ENCODE measurements around the gene F12.

Gene F12

DNA sequence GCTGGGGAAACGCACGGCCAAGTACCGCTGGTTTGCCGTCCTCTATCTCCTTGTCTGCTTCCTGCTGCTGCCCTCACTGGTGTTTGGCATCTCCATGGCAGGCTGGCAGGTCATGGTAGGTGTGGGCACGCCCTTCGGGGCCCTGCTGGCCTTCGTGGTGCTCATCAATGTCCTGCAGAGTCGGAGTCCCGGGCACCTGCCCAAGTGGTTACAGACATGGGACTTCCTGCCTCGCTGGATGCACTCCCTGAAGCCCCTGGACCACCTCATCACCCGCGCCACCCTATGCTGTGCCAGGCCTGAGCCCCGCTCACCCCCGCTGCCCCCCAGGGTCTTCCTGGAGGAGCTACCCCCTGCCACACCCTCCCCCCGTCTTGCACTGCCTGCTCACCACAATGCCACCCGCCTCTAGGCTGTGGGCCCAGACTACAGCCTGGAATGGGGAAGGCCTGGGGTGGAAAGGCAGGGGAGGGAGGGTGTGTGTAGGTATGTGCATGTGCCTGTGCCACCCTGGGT lies 11.4 kb downstream of the F12 start:
- TF ChIP-seq CTCF (IDR thresholded peaks at IDR 0.05; ENCODE audit: low read depth, low read length, missing control alignments): no peak
- no peak for DNase-seq (ENCODE audit: low read depth)
- H3K4me3 ChIP-seq (ENCODE audit: low read depth, low read length): no peak overlapping the region

DNA sequence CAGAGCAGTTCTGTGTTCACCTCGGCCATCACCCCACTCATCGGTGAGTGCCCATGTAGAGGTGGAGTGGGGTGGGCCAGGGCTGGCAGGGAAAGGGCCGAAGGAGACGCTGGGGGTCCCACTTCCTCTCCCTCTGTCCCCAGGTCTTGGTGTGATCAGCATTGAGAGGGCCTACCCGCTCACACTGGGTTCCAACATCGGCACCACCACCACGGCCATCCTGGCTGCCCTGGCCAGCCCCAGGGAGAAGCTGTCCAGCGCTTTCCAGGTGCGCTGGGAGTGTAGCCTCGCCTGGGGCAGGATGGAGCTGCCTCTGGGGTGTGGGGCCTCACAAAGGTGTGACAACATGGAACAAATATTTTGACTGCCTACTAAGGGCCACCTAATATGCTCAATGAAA lies 12.6 kb downstream of the F12 start:
- no peak for DNase-seq (ENCODE audit: low read depth)
- TF ChIP-seq CTCF (IDR thresholded peaks at IDR 0.05; ENCODE audit: low read depth, low read length, missing control alignments): no peak
- H3K4me3 ChIP-seq (ENCODE audit: low read depth, low read length): no peak overlapping the region

GRCh38 chr5:177396078-177396477 lies 13.3 kb downstream of the F12 start:
- no peak overlapping the region for H3K4me3 ChIP-seq (ENCODE audit: low read depth, low read length)
- no peak for TF ChIP-seq CTCF (IDR thresholded peaks at IDR 0.05; ENCODE audit: low read depth, low read length, missing control alignments)
- no peak for DNase-seq (ENCODE audit: low read depth)

GRCh38 chr5:177393990-177394389 lies 15.4 kb downstream of the F12 start:
- no peak for DNase-seq (ENCODE audit: low read depth)
- no peak for TF ChIP-seq CTCF (IDR thresholded peaks at IDR 0.05; ENCODE audit: low read depth, low read length, missing control alignments)
- no peak overlapping the region for H3K4me3 ChIP-seq (ENCODE audit: low read depth, low read length)

- H3K4me3 ChIP-seq (ENCODE audit: low read depth, low read length): no peak overlapping the region
- no peak for DNase-seq (ENCODE audit: low read depth)
- no peak for TF ChIP-seq CTCF (IDR thresholded peaks at IDR 0.05; ENCODE audit: low read depth, low read length, missing control alignments)
Measured at GRCh38 chr5:177393206-177393765, 16.1 kb downstream of the F12 start.

DNA sequence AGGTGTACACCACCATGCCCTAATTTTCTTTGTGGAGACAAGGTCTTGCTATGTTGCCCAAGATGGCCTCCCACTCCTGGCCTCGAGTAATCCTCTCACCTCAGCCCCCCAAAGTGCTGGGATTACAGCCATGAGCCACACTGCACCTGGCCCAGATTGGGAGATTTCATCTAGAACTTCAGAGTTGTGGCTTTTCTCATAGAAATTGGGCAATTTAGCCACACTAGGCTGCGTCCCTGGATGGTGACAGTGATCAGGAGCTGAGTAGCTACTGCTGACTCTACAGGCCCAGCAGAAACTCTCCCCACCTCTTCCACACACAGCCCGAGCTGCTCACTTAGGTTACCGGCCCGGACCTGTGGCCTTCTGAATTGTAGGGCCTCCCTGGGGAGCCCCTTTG lies 16.6 kb downstream of the F12 start:
- no peak for DNase-seq (ENCODE audit: low read depth)
- no peak for TF ChIP-seq CTCF (IDR thresholded peaks at IDR 0.05; ENCODE audit: low read depth, low read length, missing control alignments)
- no peak overlapping the region for H3K4me3 ChIP-seq (ENCODE audit: low read depth, low read length)
